ENCODE data around the gene FAN1.
"Not testable (repeated sequence)": the region's sequence is repeated elsewhere in the genome, so short reads cannot be mapped to it uniquely, and the experiment has no call there.

FAN1 gene

DNA sequence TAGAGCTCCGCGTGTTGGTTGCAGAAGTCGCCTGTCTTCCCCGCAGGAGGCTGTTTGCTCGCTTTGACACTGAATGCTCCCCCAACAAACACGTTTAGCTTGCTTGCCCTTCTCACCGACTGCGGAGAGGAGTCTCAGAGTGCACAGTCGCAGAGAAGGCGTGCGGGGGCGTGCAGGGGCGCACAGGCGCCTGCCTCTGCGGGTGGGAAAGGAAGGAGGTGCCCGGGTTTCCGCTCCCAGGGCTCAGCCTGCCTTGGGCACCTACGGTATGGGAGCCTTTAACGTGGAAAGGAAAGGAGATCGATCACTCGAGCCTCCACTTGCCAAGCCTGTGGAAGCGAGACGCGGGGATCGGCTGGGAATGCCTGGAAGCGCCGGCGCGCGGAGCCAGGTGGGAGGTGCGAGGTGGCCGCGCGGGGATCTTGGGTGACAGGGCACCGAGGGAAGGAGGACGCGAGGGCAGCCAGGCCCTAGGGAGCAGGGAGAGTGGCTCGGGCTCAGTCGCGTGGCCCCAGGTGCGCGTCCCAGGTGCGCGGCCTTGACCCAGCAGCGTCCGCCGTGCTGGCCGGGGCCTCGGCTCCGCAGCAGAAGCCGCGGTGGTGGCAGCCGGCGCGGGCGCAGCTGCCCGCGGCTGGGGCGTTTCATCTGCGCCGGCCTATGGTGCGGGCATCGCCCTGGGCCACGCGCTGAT is at the start of gene FAN1:
FAN1 (plus strand) TSS at position 419 of the 691 bp plus-strand sequence. CDS start 749 bp downstream, outside the sequence.
- peak; percentile 30 for DNase-seq

DNA sequence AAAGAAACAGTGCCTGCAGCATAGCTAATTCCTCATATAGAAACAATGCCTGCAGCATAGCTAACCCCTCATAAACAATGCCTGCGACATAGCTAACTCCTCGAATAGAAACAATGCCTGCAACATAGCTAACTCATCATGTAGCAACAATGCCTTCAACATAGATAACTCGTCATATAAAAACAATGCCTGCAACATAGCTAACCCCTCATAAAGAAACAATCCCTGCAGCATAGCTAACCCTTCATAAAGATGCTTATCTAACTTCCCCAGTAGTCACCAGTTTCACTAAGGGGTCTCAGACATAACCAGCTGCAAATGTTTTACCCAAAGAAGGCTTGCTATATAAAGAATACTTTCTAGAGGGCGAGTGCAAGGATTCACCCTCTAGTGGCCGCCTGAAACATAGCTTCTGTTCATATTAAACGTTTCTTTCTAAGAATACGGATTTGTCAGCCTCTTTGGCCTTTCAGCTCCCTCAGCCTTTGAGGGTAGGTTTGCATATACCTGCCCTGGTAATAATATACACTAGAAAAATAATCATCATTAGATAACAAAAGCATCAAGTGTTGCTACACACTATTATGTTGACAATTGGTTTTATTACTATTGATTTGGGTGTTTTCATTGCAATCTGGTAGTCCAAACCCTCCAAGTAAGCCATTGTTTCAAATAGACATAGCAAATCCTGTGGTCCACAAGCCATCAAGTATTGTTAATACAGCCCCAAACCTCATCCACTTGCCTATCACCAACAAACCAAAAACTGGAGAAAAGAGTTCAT is 44.4 kb upstream of the FAN1 start:
- no peak for DNase-seq

DNA sequence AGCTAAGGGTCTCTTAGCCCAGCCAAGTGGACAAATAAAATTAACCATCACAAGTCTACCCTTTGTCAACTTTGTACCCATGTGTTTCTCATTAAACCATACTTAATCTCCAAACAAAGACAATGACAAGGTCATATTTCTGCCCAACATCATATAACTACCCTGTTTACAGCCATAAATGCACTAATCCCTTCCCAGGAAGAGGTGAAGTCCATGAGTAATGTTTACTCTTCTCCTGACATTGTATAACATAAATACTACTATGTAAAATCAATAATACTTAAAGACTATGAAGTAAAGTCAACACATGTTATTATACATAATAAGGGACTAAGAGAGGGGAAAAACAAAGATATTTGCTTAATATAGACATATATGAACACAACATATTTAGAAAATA is 38.5 kb upstream of the FAN1 start:
- DNase-seq = peak; percentile 17

DNA sequence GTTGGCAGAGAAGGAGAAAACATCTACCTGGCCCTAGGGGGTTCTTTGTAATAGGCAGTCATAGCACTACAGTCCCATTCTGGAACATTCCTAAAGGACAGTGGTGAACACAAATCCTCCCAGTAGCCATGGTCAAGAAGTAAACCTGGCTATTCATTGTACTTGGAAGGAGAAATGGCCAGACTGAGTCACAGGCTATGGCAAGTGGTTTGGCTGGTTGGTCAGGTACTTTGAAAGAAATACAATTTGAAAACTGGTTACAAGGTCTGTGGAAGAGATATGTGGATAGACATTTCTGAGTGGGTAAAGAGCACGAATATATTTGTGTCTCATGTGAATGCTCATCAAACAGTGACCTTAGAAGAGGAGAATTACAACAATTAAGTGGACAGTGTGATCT is 33.0 kb upstream of the FAN1 start:
- DNase-seq = no peak

DNA sequence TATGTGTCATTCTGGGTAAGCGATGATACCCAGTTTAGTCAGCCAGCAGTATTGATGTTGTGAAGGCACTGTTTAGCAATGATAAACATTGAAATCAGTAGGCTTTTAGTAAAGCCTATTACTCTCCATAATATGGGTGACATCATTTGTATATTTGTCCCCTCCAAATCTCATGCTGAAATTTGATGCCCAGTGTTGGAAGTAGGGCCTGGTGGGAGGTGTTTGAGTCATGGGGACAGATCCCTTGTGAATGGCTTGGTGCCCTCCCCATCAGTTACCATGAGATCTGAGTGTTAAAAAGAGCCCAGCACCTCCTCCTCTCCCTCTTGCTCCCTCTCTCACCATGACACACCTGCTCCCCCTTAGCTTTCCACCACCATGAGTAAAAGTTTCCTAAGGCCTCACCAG is 31.4 kb upstream of the FAN1 start:
- DNase-seq = no peak

DNA sequence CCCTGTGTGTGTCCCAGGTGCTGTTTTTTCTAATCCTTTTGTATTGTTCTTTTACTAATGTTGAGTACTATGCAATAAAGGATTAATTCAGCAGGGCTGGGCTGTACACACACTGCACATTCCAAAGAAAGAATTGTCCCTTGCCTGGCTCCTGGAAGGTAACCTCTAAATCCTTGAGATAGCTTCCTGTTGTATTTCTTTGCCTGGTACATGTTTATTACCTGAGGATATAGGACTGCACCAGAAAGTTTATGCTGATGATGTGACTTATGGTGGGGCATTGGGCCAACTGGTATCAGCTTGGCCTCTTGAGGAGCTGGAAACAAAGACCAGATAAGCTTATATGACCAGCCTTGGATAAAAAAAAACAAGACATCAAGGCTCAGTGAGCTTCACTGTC is 26.6 kb upstream of the FAN1 start:
- DNase-seq = no peak

DNA sequence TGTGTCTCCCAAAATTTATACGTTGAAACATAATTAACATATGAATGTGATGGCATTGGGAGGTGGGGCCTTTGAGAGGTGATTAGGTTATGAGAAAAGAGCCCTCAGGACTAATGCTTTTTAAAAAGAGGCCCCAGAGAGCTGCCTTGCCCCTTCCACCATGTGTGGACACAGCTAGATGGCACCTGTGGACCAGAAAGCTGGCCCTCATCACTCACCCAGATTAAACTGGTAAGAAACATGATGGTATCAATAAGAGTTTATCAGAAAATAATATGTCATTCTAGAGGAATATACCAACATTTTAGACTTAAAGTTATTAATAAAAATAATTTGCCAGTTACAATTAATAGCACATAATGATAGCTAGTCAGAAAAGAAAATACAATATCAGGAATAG is 25.2 kb upstream of the FAN1 start:
- DNase-seq = no peak

DNA sequence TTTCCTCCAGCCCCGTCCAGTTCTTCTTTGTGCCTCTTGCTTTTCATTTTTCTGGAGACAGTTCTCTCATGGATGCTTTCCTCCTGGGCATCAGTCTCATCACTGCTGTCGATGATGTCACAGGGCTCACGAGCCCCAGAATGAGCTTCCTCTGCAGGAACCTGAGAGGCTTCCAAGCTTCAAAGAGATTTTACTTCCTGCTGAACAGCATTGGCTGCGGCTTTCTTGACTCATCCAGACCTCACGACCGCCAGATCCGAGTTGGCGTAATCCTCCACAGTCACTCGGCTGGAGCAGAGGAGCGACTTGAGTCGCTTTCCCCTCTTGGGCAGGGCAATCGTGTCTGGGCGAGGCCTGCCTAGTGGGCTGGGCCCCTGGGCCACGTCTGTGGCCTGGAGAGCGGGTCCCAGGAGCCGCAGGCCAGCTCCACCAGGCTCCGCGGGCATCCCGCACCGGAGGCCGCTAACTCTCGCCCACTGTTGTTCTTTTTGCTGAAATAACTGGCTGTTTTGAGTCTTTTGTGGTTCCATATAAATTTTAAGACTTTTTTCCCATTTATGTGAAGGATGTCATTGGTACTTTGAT is 20.8 kb upstream of the FAN1 start:
- no peak for DNase-seq

DNA sequence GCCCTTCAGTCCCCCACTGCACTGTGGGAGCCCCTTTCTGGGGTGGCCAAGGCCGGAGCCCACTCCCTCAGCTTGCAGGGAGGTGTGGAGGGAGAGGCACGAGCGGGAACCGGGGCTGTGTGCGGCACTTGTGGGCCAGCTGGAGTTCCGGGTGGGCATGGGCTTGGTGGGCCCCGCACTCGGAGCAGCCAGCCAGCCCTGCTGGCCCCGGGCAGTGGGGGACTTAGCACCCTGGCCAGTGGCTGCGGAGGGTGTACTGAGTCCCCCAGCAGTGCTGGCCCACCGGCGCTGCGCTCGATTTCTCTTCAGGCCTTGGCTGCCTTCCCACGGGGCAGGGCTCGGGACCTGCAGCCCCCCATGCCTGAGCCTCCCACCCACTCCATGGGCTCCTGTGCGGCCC is 20.0 kb upstream of the FAN1 start:
- not testable (repeated sequence) for DNase-seq

DNA sequence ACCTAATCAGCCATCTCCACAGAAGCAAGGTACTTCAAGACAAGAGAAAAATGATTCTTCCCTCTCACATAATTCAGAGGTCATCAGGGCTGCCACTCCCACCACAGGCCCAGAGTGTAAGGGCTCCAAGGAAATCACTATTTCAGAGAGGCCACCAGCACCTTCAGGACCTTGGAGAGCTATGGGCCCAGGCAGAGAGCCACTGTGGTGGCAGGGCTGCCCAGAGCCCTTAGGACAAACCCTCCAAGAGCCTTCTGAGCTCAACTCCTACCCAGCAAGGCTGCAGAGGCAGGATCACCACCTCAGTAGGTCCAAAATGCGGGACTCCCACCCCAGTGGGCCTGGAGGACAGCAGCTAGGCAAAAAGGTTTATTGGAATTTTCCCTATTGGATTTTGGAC is 17.9 kb upstream of the FAN1 start:
- no peak for DNase-seq

DNA sequence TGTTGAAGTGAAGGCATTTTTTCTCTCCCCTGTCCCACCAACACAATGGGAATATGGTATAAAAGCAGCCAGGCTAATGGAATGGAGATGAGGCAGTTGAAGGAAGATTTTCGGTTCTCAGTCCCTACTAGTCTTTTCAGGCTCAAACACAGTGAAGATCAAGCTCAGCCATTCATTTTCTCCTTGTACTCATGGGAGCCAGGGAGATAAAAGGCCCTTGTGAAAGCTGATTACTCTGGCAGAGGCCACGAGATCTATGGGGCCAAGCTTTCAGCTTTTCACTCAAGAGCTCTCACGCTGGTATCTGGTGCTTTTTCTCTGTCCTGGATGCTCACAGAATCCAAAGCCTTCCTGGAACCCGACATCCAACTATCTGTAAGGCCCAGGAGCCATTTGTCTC is 14.5 kb upstream of the FAN1 start:
- no peak for DNase-seq

DNA sequence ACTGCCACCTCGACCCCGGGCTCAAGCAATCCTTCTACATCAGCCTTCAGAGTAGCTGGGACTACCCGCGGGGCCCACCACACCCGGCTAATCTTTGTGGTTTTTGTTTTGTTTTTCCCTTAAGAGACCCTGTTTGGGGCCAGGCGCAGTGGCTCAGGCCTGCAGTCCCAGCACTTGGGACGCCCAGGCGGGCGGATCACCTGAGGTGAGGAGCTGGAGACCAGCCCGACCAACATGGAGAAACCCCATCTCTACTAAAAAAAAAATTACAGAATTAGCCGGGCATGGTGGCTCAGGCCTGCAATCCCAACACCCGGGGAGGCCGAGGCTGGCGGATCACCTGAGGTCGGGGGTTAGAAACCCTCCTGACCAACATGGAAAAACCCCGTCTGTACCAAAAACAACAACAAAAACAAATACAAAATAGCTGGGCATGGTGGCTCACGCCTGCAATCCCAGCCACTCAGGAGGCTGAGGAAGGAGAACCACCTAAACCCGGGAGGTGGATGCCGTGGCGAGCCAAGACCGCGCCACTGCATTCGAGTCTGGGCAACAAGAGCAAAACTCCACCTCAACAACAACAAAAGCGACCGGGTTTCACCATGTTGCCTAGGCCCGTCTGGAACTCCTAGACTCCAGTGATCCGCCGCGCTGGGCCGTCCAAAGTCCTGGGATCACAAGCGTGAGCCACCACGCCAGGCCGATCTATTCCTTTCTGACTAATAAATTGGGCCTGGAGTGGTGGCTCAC is 8.1 kb upstream of the FAN1 start:
- no peak for DNase-seq

DNA sequence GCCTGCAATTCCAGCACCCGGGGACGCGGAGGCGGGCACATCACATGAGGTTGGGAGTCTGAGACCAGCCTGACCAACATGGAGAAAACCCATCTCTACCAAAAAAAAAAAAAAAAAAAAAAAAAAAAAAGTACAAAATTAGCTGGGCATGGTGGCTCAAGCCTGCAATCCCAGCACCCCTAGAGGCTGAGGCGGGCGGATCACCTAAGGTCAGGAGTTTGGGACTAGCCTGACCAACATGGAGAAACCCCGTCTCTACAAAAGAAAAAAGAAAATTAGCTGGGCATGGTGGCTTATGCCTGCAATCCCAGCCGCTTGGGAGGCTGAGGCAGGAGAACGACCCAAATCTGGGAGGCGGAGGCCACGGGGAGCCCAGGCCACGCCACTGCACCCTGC is 7.5 kb upstream of the FAN1 start:
- no peak for DNase-seq

DNA sequence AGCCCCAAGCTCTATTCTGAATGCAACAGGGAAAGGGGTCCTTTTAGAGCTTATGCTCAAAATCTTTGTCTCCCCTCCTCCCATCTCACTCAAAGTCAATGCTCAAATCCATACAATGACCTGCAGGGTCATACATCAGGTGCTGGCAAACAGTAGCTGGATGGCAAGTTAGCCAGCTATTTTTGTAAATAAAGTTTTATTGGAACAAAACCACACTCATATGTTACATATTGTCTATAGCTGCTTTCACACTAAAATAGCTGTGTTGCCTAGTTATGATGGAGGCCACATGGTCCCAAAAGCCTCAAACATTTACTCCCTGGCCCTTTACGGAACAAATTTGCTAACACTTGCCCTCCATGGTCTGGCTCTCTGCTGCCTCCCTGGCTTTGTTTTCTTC is 1.8 kb upstream of the FAN1 start:
- DNase-seq = no peak

DNA sequence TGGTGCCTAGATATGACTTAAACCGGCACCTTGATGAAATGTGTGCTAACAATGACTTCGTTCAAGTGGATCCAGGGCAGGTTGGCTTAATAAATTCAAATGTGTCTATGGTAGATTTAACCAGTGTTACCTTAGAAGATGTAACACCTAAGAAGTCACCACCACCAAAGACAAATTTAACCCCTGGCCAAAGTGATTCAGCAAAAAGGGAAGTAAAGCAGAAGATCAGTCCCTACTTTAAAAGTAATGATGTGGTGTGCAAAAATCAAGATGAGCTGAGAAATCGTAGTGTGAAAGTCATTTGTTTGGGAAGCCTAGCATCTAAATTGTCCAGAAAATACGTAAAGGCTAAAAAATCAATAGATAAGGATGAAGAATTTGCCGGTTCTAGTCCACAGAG is 1.1 kb downstream of the FAN1 start:
- no peak for DNase-seq

DNA sequence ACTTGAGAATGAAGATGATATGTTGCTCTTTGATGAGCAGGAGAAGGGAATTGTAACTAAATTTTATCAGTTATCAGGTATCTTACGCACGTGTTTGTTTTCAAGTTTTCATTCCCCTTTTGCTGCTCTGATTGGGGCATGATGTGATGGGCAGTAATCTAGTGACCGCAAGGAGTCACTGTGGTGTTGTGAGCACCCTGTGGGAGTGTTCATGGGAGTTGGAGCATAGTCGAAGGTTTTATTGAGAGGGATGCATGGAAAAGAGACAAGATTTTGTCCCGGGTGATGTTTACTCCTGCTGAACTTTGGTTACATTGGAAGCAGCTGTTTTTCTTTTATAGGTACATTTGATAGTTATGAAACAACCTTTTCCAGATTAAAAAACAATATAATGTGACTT is 2.1 kb downstream of the FAN1 start:
- no peak for DNase-seq

DNA sequence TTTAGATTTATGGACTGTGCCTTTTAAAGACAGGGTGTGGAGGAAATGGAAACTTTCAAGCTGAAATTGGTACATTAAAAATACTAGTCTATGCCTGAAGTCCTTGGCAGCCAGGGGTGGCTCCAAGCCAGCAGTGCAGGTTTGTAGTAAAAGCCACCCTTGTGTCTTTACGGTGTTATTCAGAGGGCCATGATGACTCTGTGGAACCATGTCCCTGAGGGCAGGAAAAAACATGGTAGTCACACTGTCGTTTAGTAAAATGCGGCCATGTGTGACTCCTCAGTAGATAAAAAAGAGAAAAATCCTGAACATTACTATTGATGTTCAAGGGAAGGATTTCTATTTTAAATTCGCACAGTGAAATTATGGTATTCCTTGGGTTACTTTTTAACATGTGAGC is 2.7 kb downstream of the FAN1 start:
- no peak for DNase-seq

DNA sequence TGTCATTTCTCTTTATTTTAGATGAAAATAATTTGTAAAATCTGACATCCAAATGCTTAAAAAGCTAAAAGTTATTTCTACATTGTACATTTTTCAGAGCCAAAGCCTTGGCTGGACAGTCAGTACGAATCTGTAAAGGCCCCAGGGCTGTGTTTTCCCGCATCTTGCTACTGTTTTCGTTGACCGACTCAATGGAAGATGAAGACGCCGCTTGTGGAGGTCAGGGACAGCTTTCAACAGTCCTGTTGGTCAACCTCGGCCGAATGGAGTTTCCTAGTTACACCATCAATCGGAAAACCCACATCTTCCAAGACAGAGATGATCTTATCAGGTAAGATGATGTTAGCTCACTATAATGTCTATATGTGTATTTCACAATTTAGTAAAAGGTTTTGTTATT is 10.0 kb downstream of the FAN1 start:
- DNase-seq = no peak

DNA sequence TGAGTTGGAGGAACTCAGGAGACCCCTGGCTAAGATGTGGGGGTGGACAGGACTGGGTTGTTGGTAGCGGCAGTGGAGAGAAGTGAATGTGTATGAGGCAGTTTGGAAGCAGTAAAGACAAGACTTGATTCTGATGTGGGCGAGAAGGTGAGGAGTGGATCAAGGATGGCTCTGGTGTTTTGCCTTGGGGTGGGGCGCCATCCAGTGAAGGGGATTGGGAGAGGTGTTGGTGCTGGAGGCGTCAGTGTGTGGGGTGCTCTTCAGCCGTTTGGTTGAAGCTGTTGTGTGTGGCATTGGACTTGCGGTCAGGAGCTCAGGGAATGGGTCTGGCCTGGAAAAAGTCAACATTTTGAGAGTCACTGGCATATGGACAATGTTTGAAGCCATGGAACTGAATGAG is 13.3 kb downstream of the FAN1 start:
- DNase-seq = no peak

DNA sequence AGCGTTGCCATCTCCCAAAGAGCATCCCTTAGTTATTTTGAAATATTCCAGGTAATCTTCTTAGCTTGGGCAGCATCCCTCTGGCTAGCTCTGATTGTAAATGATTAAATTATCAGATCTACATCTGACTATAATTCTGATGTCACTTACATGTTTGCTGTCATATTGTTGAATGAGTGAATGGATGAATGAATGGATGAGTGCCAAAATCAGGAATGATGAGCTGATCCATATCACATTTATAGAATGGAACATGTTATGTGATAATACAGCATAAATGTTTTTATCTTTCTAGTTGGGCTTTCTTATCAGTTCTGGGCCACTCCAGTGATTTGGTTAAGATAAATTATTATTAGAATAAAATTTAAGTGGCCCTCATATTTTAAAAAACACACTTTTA is 14.0 kb downstream of the FAN1 start:
- no peak for DNase-seq

DNA sequence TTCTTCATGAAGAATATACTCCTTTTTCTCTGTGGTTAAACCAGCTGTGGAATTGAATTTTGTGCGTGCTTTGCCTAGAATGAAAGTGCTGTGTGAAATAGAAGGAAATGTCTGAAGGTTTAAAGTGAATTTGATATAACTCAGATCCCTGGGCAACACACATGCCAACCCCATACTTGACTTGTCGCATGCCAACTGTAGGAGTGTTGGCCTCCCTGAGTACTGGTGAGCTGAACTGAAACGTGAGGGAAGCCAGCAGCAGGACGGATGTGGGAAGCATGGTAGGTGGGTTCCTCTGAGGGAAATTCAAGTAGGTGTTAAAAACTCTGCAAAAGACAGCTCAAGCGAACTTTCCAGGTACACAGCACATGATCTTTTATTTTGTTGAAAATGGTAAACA is 14.7 kb downstream of the FAN1 start:
- DNase-seq = no peak

DNA sequence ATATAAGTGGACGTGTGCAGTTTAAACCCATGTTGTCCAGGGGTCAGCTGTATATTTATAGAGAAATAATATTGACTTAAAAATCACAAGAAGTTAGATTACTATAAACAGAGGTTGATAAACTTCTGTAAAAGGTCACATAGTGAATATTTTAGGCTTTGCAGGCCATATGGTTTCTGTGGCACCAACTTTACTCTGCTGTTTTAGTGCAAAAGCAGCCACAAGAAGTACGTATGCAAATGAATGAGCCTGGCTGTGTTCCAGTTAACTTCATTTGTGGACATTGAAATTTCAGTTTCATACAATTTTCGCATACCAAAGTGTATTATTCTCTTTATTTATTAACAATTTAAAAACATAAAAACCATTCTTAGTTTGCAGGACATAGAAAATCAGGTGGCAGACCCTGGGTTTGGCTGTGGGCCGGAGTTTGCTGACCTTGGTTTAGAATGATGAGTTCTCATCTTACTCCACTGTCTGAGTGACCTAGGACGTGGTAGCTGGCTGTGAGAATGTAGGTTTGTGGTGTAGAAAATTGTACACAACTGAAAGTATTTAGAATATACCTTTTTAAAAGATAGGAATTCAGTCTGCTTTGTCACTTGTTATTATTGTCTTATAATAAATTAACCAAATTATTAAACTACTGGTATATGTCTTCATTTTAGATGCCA is 16.3 kb downstream of the FAN1 start:
- DNase-seq = no peak

DNA sequence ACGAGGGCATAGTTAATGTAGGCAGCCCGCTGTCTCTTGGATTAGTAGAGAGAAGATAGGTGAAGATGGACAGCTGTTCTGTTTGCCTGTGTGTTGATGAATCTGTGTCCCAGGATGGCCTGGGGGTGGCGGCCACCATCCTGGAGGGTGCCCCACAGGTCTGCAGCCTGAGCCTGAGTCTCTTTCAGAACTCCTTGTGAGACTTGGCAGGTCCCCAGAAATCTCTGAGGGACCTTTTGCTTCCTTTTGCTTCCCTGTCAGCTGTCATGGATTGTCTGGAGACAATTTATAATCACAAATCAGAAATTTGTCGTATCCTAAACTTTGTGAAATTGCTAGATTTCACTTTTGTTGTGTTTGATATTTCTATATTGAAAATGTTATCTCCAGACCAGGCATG is 17.4 kb downstream of the FAN1 start:
- no peak for DNase-seq

Measured in DMS153 (cell line).